GM23248 (cell line): Measurements from ENCODE around the gene CD46.

Experiments used
- EZH2 ChIP-seq: fragments of 200-600 bp; sonication (generic); IDR thresholded peaks from 2 replicates; pipeline ENCODE4 v1.6.1; 2018; ENCODE audit warnings: antibody characterized with exemption, mild to moderate bottlenecking; ENCODE audit not compliant: insufficient read depth, poor library complexity, severe bottlenecking
- EZH2phosphoT487 ChIP-seq: fragments of 200-600 bp; sonication (generic); IDR thresholded peaks from 2 replicates; pipeline ENCODE4 v1.6.1; 2018; ENCODE audit warnings: antibody characterized with exemption, moderate library complexity, mild to moderate bottlenecking, low read depth; ENCODE audit not compliant: insufficient read depth

DNA sequence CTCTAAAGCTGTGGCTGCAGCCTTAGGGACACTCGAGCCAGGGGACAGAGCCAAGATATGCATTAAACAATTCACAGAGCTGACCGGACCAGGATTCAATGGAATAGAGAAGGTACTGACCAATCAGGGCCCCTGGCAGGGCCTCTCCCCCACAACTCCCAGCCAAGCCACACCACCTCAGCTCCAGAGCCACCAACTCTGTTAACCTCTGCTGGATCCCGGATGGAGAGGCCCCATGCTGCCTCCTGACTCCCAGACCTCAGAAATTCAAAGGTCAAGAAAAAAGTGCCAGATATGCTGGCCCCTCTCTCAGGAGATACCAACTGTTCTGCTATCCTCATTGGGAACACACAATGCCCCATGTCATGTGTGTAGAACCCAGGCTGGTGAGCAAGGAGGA is 62.1 kb downstream of the CD46 start:
- TF ChIP-seq EZH2: no peak
- no peak for TF ChIP-seq EZH2phosphoT487
